Measurements from ENCODE around the gene NDUFV3. TPM values are rescaled to one million over a fixed set of nuclear protein-coding genes. Genes with fewer than 3 reads are reported as not detected.

Gene NDUFV3
- total and polyA plus RNA-seq, 2 of the 8 experiments (the other 6 are each of a cell fraction or from before 2014, with no cell fraction given): 17.0 to 44.4 TPM

DNA sequence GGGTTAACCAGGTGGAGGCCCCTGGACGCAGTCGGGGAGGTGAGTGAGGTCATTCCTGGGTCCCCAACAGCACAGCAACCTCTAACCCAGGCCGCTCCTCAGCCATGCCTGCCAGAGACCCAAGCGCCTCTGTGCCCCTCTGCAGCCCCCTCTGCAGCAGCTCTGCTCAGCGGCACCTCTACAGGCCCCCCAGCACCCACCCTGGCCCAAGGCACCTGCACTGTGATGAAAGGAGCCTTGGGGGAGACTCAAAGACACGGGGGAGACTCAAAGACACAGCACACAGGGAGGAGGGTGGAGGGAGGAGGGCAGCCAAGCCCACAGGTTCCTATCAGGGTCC is 33.2 kb upstream of the NDUFV3 start (continued):
- TF ChIP-seq CTCF (IDR thresholded peaks at IDR 0.05; ENCODE audit: control extremely low read depth in 1 of 3, insufficient read depth in 1 of 3, low read depth in 1 of 3, low read length in 3 of 3): no peak
- no peak for TF ChIP-seq SIN3A (conservative IDR thresholded peaks at IDR 0.05 in 1 of 2, IDR thresholded peaks at IDR 0.05 in 1 of 2; ENCODE audit: low read depth in 1 of 2, low read length in 2 of 2)
- no peak for TF ChIP-seq CREB1 (IDR thresholded peaks at IDR 0.05)
- TF ChIP-seq TAF1 (IDR thresholded peaks at IDR 0.05; ENCODE audit: low read depth, low read length): no peak
- TF ChIP-seq RFX5 (IDR thresholded peaks at IDR 0.05; ENCODE audit: borderline replicate concordance, low read depth, low read length): no peak
- no peak for TF ChIP-seq HDAC6 (IDR thresholded peaks at IDR 0.05; ENCODE audit: low read depth, low read length)
- TF ChIP-seq ZNF274 (IDR thresholded peaks at IDR 0.05; ENCODE audit: borderline replicate concordance, extremely low read depth, low read length): no peak
- TF ChIP-seq JUND (IDR thresholded peaks at IDR 0.05; ENCODE audit: low read length): no peak
- TF ChIP-seq POU5F1 (IDR thresholded peaks at IDR 0.05; ENCODE audit: low read depth, low read length): no peak

Measured in H1 (cell line).